HCT116 (cell line): ENCODE measurements around the gene COPG1. TPM values are rescaled to one million over a fixed set of nuclear protein-coding genes. Genes with fewer than 3 reads are reported as not detected.

ENCODE experiments used
- ATAC-seq: fragments of 200-7000 bp; cut with Tn5 transposase; 2 replicates; pipeline ENCODE4 v1.9.1; 2020; ENCODE audit warnings: mild to moderate bottlenecking, moderate library complexity
- BruUV-seq: library from RNA; stranded (reverse); fragments of 400-500 nt; replicated peaks from 2 replicates; lab custom pipeline; 2021; lab: Mats Ljungman, UMichigan
- CTCF ChIA-PET: fragments of 300-600 bp; sonication (Branson Sonifier 250); formaldehyde crosslinking; loops from one replicate; lab custom pipeline; 2021; ENCODE audit warnings: antibody characterized with exemption; lab: Charles Lee
- POLR2A ChIA-PET: fragments of 300-600, 350-600 bp; sonication (Branson Sonifier 250); formaldehyde crosslinking; loops from one replicate; lab custom pipeline; 2021; ENCODE audit warnings: antibody characterized with exemption; lab: Charles Lee
- RAD21 ChIA-PET, 2 experiments: fragments of 300-600 bp; sonication (Branson Sonifier 250); formaldehyde crosslinking; loops; one replicate each; lab custom pipeline; 2023; ENCODE audit warnings: low total read pairs in 2 of 2; ENCODE audit not compliant: uncharacterized antibody in 2 of 2, unreplicated experiment in 2 of 2, low non-redundant PET in 1 of 2; lab: Charles Lee
- DNase-seq: peaks from one replicate; pipeline ENCODE4 v3.0.0-alpha.2; 2010; ENCODE audit warnings: low read depth, low spot score
- H2AFZ ChIP-seq: fragments of 200-600 bp; shearing (Covaris generic), sonication (generic); 2 replicates; pipeline ENCODE4 v1.6.1; 2017; ENCODE audit warnings: low read depth, mixed run types, mixed read lengths, antibody characterized with exemption, low read length; ENCODE audit not compliant: poor library complexity, severe bottlenecking
- H3K27ac ChIP-seq: 2 replicates; pipeline ENCODE4 v1.5.1; 2012; ENCODE audit warnings: low read depth, low read length
- H3K27me3 ChIP-seq: fragments of 200-600 bp; sonication (generic); 2 replicates; pipeline ENCODE4 v1.6.1; 2016; ENCODE audit warnings: mixed run types, low read length, mixed read lengths; ENCODE audit not compliant: insufficient read depth
- H3K36me3 ChIP-seq, 2 experiments: fragments of 200-500 bp in 1 of 2; fragments of 200-600 bp in 1 of 2; sonication (Bioruptor generic) in 1 of 2; sonication (generic) in 1 of 2; 2 replicates each; pipeline versions ENCODE4 v1.5.1 to v1.6.1; 2014 to 2016; ENCODE audit warnings: low read length in 2 of 2, inconsistent platforms in 1 of 2, mixed read lengths in 1 of 2, mixed run types in 1 of 2; ENCODE audit not compliant: insufficient read depth in 2 of 2, control insufficient read depth in 1 of 2
- H3K4me1 ChIP-seq, 2 experiments: fragments of 200-600 bp in 1 of 2; sonication (generic) in 1 of 2; 2 replicates each; pipeline versions ENCODE4 v1.5.1 to v1.6.1; 2012 to 2017; ENCODE audit warnings: low read length in 2 of 2, inconsistent platforms in 1 of 2, mild to moderate bottlenecking in 1 of 2, mixed read lengths in 1 of 2, mixed run types in 1 of 2, moderate library complexity in 1 of 2; ENCODE audit not compliant: insufficient read depth in 2 of 2, control insufficient read depth in 1 of 2
- H3K4me2 ChIP-seq: fragments of 200-600 bp; sonication (generic); 2 replicates; pipeline ENCODE4 v1.6.1; 2017; ENCODE audit warnings: mixed run types, low read length, mixed read lengths
- H3K4me3 ChIP-seq, 2 experiments: fragments of 200-600 bp in 1 of 2; sonication (generic) in 1 of 2; replicated peaks in 1 of 2; 2 replicates each; pipeline ENCODE4 v1.5.1; 2011 to 2016; ENCODE audit warnings: low read length in 2 of 2, control low read depth in 1 of 2, low read depth in 1 of 2, mild to moderate bottlenecking in 1 of 2, mixed read lengths in 1 of 2, mixed run types in 1 of 2
- H3K79me2 ChIP-seq: fragments of 200-600 bp; sonication (generic); 2 replicates; pipeline ENCODE4 v1.6.1; 2017; ENCODE audit warnings: mild to moderate bottlenecking, mixed run types, low read length, moderate library complexity, mixed read lengths; ENCODE audit not compliant: insufficient read depth
- H3K9ac ChIP-seq: fragments of 200-600 bp; sonication (generic); 2 replicates; pipeline ENCODE4 v1.6.1; 2016; ENCODE audit warnings: low read length, mixed read lengths
- H3K9me2 ChIP-seq: fragments of 200-600 bp; sonication (generic), shearing (Covaris generic); 2 replicates; pipeline ENCODE4 v1.6.1; 2017; ENCODE audit warnings: mixed run types, mild to moderate bottlenecking, moderate library complexity; ENCODE audit not compliant: insufficient read depth
- H3K9me3 ChIP-seq, 2 experiments: fragments of 200-500 bp in 1 of 2; fragments of 200-600 bp in 1 of 2; sonication (Bioruptor generic) in 1 of 2; sonication (generic) in 1 of 2; 2 replicates each; pipeline ENCODE4 v1.6.1; 2014 to 2017; ENCODE audit warnings: low read length in 2 of 2, mixed read lengths in 2 of 2, inconsistent platforms in 1 of 2, low read depth in 1 of 2, mild to moderate bottlenecking in 1 of 2, mixed run types in 1 of 2, moderate library complexity in 1 of 2; ENCODE audit not compliant: control insufficient read depth in 1 of 2, insufficient read depth in 1 of 2
- H4K20me1 ChIP-seq: fragments of 200-600 bp; sonication (generic), shearing (Covaris generic); 2 replicates; pipeline ENCODE4 v1.6.1; 2017; ENCODE audit warnings: mixed run types, mild to moderate bottlenecking, moderate library complexity; ENCODE audit not compliant: insufficient read depth
- CBX3 ChIP-seq: IDR thresholded peaks from 2 replicates; pipeline ENCODE4 v1.6.1; 2012; ENCODE audit warnings: low read depth
- CTCF ChIP-seq, 3 experiments: fragments of 200-600 bp in 1 of 3; sonication (generic) in 1 of 3; IDR thresholded peaks in 2 of 3; conservative IDR thresholded peaks in 1 of 3; 2 replicates each; pipeline ENCODE4 v1.5.1; 2012 to 2017; ENCODE audit warnings: low read depth in 2 of 3, low read length in 2 of 3, antibody characterized with exemption in 1 of 3, borderline replicate concordance in 1 of 3, control low read depth in 1 of 3, mild to moderate bottlenecking in 1 of 3, mixed read lengths in 1 of 3, mixed run types in 1 of 3, moderate library complexity in 1 of 3; ENCODE audit not compliant: insufficient read depth in 1 of 3
- EZH2 ChIP-seq: fragments of 200-600 bp; sonication (generic); IDR thresholded peaks from 2 replicates; pipeline ENCODE4 v1.6.1; 2017; ENCODE audit warnings: antibody characterized with exemption, mixed run types
- POLR2AphosphoS5 ChIP-seq: IDR thresholded peaks from 2 replicates; pipeline ENCODE4 v1.6.1; 2011; ENCODE audit warnings: mild to moderate bottlenecking, low read depth, low read length, moderate library complexity
- RAD21 ChIP-seq: IDR thresholded peaks from 2 replicates; pipeline ENCODE4 v1.6.1; 2012; ENCODE audit warnings: low read depth, mild to moderate bottlenecking
- REST ChIP-seq: IDR thresholded peaks from 2 replicates; pipeline ENCODE4 v1.6.1; 2012; ENCODE audit warnings: low read depth
- SP1 ChIP-seq: IDR thresholded peaks from 2 replicates; pipeline ENCODE4 v1.6.1; 2012; ENCODE audit warnings: low read depth
- SRF ChIP-seq: IDR thresholded peaks from 2 replicates; pipeline ENCODE4 v1.6.1; 2012; ENCODE audit warnings: low read depth
- TCF7L2 ChIP-seq: IDR thresholded peaks from 2 replicates; pipeline ENCODE4 v1.7.0; 2011; ENCODE audit warnings: borderline replicate concordance, inconsistent platforms; ENCODE audit not compliant: insufficient read depth, insufficient read length; ENCODE audit errors: extremely low read depth
- YY1 ChIP-seq: IDR thresholded peaks from 2 replicates; pipeline ENCODE4 v1.6.1; 2011; ENCODE audit warnings: low read length, low read depth, moderate library complexity, mild to moderate bottlenecking; ENCODE audit not compliant: insufficient replicate concordance; ENCODE audit errors: extremely low read depth
- ZFX ChIP-seq: fragments of 450-650 bp; IDR thresholded peaks from 2 replicates; pipeline ENCODE4 v1.6.1; 2017
- ZNF274 ChIP-seq: fragments of 200-500 bp; sonication (Bioruptor generic); IDR thresholded peaks from 2 replicates; pipeline ENCODE4 v1.6.1; 2014; ENCODE audit warnings: mild to moderate bottlenecking, low read depth, low read length, inconsistent platforms
- intact Hi-C: fragments of 100-400 bp; cut with micrococcal nuclease; formaldehyde crosslinking; loops from 2 replicates; pipeline ENCODE4 v1.10.0; 2022
- total RNA-seq: library from RNA; stranded (reverse); gene quantifications from one replicate; pipeline ENCODE4 v1.2.1, GENCODE V29; 2021; ENCODE audit not compliant: unreplicated experiment

The COPG1 gene
- total RNA-seq, 1 experiment from 2014 or later: 182 TPM

- TF ChIP-seq REST (no peak), ZFX (no peak), SP1 (no peak), EZH2 (no peak), CTCF (IDR thresholded peaks at IDR 0.05 in 2 of 3, conservative IDR thresholded peaks at IDR 0.05 in 1 of 3; ENCODE audit: borderline replicate concordance in 1 of 3, insufficient read depth in 1 of 3, low read depth in 2 of 3, low read length in 2 of 3) (no peak), YY1 (no peak)
These were observed 19.0 kb downstream of the COPG1 start (continued) for GRCh38 chr3:129268396-129268795.

- H3K9me3 ChIP-seq: no peaks in the 10 kb centered on the region
- ATAC-seq: no peak
- TF ChIP-seq SP1: no peak
- no peak for TF ChIP-seq TCF7L2
- TF ChIP-seq POLR2AphosphoS5: no peak
- TF ChIP-seq SRF: no peak
- no peak for TF ChIP-seq ZNF274
- no peak for TF ChIP-seq RAD21
- no peak for TF ChIP-seq CBX3
- no peak for TF ChIP-seq CTCF (IDR thresholded peaks at IDR 0.05 in 2 of 3, conservative IDR thresholded peaks at IDR 0.05 in 1 of 3; ENCODE audit: borderline replicate concordance in 1 of 3, insufficient read depth in 1 of 3, low read depth in 2 of 3, low read length in 2 of 3)
- no peak for TF ChIP-seq EZH2
- no peak for DNase-seq
- H3K4me2 ChIP-seq: no peak overlapping the region
- no peak overlapping the region for H3K4me3 ChIP-seq
- no peaks in the 10 kb centered on the region for H3K9me2 ChIP-seq
- H3K9ac ChIP-seq: no peak overlapping the region
- no TSS peak for BruUV-seq
- no peaks in the 10 kb centered on the region for H3K79me2 ChIP-seq
- intact Hi-C loops: no loop called here
- no peak overlapping the region for H2AFZ ChIP-seq
- peaks cover 59 to 73% of the 10 kb centered on the region in 2 experiments for H3K36me3 ChIP-seq
- H4K20me1 ChIP-seq: no peaks in the 10 kb centered on the region
- ChIA-PET CTCF (no interaction called here), POLR2A (no interaction called here), RAD21 (no interaction called here)
- H3K4me1 ChIP-seq: no peaks in the 10 kb centered on the region
- H3K27ac ChIP-seq: no peak overlapping the region
- H3K27me3 ChIP-seq: no peaks in the 10 kb centered on the region
These were observed 22.3 kb downstream of the COPG1 start for GRCh38 chr3:129271674-129272073.
